ENCODE results near the gene PTDSS2. TPM values are rescaled to one million over a fixed set of nuclear protein-coding genes. Genes with fewer than 3 reads are reported as not detected.

The PTDSS2 gene
- total and polyA plus RNA-seq, 5 donors, result 30.2 to 33.3 (median 30.9) TPM

- intact Hi-C loops (cut with DNase I), result no loop called here
- no peaks in the 10 kb centered on the region for H3K27me3 ChIP-seq (ENCODE audit: control insufficient read depth, insufficient read depth)
- WGBS, result 85% methylated on average over 39 of the region's 39 CpGs
- no peak overlapping the region for H3K4me3 ChIP-seq (ENCODE audit: low read length)
- peak overlapping the region; percentile 70 for H3K27ac ChIP-seq (ENCODE audit: low read length)
- DNase-seq, result peak in 2 of 3 donors; percentile 57 to 73
- no peak for ATAC-seq
- peaks cover 2% of the 10 kb centered on the region for H3K4me1 ChIP-seq (ENCODE audit: control insufficient read depth, insufficient read depth, low read length)
- no peaks in the 10 kb centered on the region for H3K9me3 ChIP-seq (ENCODE audit: control insufficient read depth, low read length)
These were observed 48.5 kb downstream of the PTDSS2 start for GRCh38 chr11:498297-499181.

DNA sequence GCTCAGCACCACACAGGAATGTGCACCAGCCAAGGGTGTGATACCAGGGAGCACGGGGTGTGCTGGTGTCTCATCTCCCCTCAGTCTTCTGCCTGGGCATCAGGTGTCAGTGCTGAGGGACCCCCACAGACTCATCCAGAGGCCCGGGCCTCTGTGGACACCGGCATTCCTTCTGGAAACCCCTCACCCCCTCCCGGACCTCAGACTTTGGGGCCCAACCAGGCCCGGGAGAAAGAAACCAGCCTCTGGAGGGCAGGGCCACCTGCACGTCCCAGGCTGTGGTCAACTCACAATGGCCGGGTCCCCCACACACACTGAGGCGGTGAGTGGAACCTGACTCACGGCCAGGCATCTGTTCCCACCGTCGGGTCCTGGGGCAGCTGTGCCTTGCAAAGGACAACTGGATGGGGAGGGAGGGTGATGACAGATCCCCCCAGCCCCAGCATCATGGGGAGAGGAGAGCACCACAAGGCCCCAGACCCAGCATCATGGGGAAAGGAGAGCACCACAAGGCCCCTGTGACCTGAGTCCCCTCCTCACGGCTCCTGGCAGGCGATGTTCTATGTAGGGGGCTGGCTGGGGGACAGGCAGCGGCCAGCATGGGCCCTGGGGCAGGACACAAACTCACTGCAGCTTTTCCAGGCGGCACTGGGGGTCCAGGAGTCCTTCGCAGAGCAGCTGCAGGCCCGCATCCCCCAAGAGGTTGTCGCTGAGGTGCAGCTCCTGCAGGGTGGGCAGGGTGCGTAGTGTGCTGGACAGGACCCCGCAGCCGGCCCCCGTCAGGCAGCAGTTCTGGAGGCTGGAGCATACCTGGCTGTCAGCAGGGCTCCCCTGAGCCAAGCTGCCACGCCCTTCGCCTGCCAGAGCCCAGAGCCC lies 49.4 kb downstream of the PTDSS2 start:
- Histone ChIP-seq H3K27me3 (ENCODE audit: control insufficient read depth, insufficient read depth) (no peaks in the 10 kb centered on the region), H3K9me3 (ENCODE audit: control insufficient read depth, low read length) (no peaks in the 10 kb centered on the region), H3K27ac (ENCODE audit: low read length) (no peak overlapping the region), H3K4me1 (ENCODE audit: control insufficient read depth, insufficient read depth, low read length) (peaks cover 2% of the 10 kb centered on the region), H3K4me3 (ENCODE audit: low read length) (no peak overlapping the region)
- ATAC-seq, result no peak
- intact Hi-C loops (cut with DNase I), result loop anchor here in 1 of 4 donors (5.0 kb wide), 1 partner anchor 47 kb away; the partner anchor contains the start of gene PTDSS2
- 84% methylated on average over 24 of the region's 24 CpGs for WGBS
- peak in 2 of 3 donors; percentile 49 to 62 for DNase-seq

DNA sequence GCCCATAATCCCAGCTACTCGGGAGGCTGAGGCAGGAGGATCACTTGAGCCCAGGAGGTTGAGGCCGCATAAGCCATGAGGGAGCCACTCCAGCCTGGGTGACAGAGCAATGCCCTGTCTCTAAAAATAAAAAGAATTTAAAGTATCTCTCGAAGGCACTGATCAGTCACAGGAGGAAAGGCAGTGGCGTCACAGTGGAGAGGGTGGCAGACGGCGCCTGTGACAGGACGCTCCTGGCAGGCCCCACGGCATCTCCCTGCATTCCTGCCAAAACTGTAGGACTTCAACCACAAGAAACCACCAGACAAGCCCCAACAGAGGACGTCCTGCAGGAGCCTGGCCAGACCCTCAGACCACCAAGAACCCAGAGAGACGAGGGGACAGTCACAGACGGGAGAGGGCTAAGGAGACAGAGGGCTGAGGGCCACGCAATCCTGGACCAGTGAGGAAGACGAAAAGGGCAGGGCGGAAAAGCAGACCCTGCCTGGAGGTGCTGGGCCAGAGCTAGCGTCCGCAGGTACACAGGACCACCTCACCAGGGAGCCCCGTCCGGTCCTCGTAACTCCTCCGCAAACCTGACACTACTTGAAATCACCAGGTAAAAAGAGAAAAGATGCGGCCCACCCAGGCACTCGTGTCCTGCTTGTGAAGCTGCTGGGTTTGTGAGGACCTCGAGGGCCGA lies 51.1 kb downstream of the PTDSS2 start:
- no peak overlapping the region for H3K4me3 ChIP-seq (ENCODE audit: low read length)
- no peaks in the 10 kb centered on the region for H3K9me3 ChIP-seq (ENCODE audit: control insufficient read depth, low read length)
- H3K27ac ChIP-seq (ENCODE audit: low read length), result peak overlapping the region; percentile 76
- ATAC-seq (peak; percentile 2 to 5), DNase-seq (peak in 2 of 3 donors; percentile 78 to 80)
- intact Hi-C loops (cut with DNase I), result loop anchor here in 1 of 4 donors (5.0 kb wide), 1 partner anchor 49 kb away; the partner anchor contains the start of gene PTDSS2
- 82% methylated on average over 24 of the region's 24 CpGs for WGBS
- no peaks in the 10 kb centered on the region for H3K27me3 ChIP-seq (ENCODE audit: control insufficient read depth, insufficient read depth)
- peaks cover 4% of the 10 kb centered on the region for H3K4me1 ChIP-seq (ENCODE audit: control insufficient read depth, insufficient read depth, low read length)

GRCh38 chr11:501683-502287 lies 51.7 kb downstream of the PTDSS2 start:
- intact Hi-C loops (cut with DNase I), result loop anchor here in 1 of 4 donors (5.0 kb wide), 1 partner anchor 49 kb away; the partner anchor contains the start of gene PTDSS2
- Histone ChIP-seq H3K27ac (ENCODE audit: low read length) (peak overlapping the region; percentile 76), H3K9me3 (ENCODE audit: control insufficient read depth, low read length) (no peaks in the 10 kb centered on the region), H3K4me3 (ENCODE audit: low read length) (no peak overlapping the region), H3K27me3 (ENCODE audit: control insufficient read depth, insufficient read depth) (no peaks in the 10 kb centered on the region), H3K4me1 (ENCODE audit: control insufficient read depth, insufficient read depth, low read length) (peaks cover 4% of the 10 kb centered on the region)
- WGBS, result 80% methylated on average over 19 of the region's 19 CpGs
- DNase-seq (peak in 2 of 3 donors; percentile 56 to 63), ATAC-seq (no peak)

- no peak overlapping the region for H3K4me3 ChIP-seq (ENCODE audit: low read length)
- no peak for ATAC-seq
- 71% methylated on average over 10 of the region's 10 CpGs for WGBS
- H3K27me3 ChIP-seq (ENCODE audit: control insufficient read depth, insufficient read depth), result no peaks in the 10 kb centered on the region
- peaks cover 4% of the 10 kb centered on the region for H3K4me1 ChIP-seq (ENCODE audit: control insufficient read depth, insufficient read depth, low read length)
- no peaks in the 10 kb centered on the region for H3K9me3 ChIP-seq (ENCODE audit: control insufficient read depth, low read length)
- H3K27ac ChIP-seq (ENCODE audit: low read length), result peak overlapping the region; percentile 38
- intact Hi-C loops (cut with DNase I), result loop anchor here in 1 of 4 donors (5.0 kb wide), 1 partner anchor 50 kb away; the partner anchor contains the start of gene PTDSS2
- DNase-seq, result peak in 2 of 3 donors; percentile 62 to 67
These were observed 52.5 kb downstream of the PTDSS2 start for GRCh38 chr11:502288-503178.

DNA sequence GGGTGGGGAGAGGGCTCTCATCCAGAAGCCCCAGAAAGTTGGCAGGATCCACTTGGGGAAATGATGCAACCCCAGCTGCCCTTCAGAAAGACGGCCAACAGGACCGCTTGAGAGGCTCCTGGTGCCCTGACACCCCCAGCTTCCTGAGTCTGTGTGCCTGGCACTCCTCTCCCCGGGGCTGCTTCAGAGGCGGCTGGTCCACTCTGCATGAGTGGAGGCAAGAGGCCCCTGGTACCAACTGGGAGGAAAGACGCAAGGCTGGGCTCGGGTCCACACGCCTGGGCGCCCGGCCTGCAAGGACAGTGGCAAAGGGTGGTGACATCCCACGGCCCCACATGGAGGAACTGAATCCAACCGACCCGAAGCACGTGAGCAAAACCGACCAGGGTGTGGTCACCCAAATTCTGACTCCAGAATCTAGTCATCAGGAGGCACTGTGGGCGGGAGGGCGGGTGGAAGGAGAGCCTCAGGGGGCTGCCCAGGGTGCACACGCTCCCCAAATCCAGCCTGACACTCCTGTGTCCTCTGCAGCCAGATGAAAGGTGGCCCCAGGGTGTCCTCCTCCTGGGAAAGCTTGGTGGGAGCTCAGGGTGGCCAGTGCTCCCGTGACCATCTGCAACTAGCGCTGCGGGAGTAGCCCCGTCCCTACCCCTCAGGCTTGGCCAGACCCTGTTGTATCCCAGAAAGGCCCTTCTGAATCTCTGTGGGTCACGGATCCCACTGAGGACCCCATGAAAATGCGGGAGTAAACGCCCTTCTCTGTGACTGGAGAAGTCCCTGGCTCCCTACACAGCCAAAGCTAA lies 53.3 kb downstream of the PTDSS2 start:
- intact Hi-C loops (cut with DNase I), result loop anchor here in 1 of 4 donors (5.0 kb wide), 1 partner anchor 51 kb away; the partner anchor contains the start of gene PTDSS2
- H3K27me3 ChIP-seq (ENCODE audit: control insufficient read depth, insufficient read depth), result no peaks in the 10 kb centered on the region
- H3K27ac ChIP-seq (ENCODE audit: low read length), result peak overlapping the region; percentile 87
- peak overlapping the region; percentile 72 for H3K4me3 ChIP-seq (ENCODE audit: low read length)
- peaks cover 4% of the 10 kb centered on the region for H3K4me1 ChIP-seq (ENCODE audit: control insufficient read depth, insufficient read depth, low read length)
- ATAC-seq (no peak), DNase-seq (peak; percentile 72 to 86 (median 85))
- H3K9me3 ChIP-seq (ENCODE audit: control insufficient read depth, low read length), result no peaks in the 10 kb centered on the region
- 45% methylated on average over 24 of the region's 24 CpGs for WGBS

- ATAC-seq (peak in 1 of 2 donors; percentile 6), DNase-seq (peak; percentile 61 to 83 (median 82))
- Histone ChIP-seq H3K4me3 (ENCODE audit: low read length) (peak overlapping the region; percentile 72), H3K27ac (ENCODE audit: low read length) (peak overlapping the region; percentile 87), H3K27me3 (ENCODE audit: control insufficient read depth, insufficient read depth) (no peaks in the 10 kb centered on the region), H3K4me1 (ENCODE audit: control insufficient read depth, insufficient read depth, low read length) (peaks cover 4% of the 10 kb centered on the region), H3K9me3 (ENCODE audit: control insufficient read depth, low read length) (no peaks in the 10 kb centered on the region)
- intact Hi-C loops (cut with DNase I), result loop anchor here in 1 of 4 donors (5.0 kb wide), 1 partner anchor 52 kb away; the partner anchor contains the start of gene PTDSS2
- WGBS, result 4% methylated on average over 72 of the region's 72 CpGs
These were observed 54.2 kb downstream of the PTDSS2 start for GRCh38 chr11:504053-504993.

DNA sequence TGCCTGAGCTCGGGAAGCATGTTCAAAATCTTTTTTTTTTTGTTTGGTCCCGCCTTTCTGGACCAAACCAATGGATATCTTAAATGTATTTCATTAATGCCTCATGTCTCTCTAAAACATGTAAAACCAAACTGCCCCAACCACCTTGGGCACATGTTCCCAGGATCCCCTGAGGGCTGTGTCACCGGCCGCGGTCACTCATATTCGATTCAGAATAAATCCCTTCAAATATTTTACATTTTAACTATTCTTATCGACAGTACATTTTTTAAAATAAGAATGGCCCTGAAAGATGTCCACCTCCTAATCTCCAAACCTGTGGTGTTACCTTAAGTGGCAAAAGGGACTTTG lies 54.9 kb downstream of the PTDSS2 start:
- Histone ChIP-seq H3K4me1 (ENCODE audit: control insufficient read depth, insufficient read depth, low read length) (peaks cover 4% of the 10 kb centered on the region), H3K27ac (ENCODE audit: low read length) (peak overlapping the region; percentile 87)
- WGBS, result 55% methylated on average over 7 of the region's 7 CpGs

More for the DNA sequence above, 54.9 kb downstream of the PTDSS2 start:
- DNase-seq (no peak), ATAC-seq (no peak)
- intact Hi-C loops (cut with DNase I), result loop anchor here in 1 of 4 donors (5.0 kb wide), 1 partner anchor 53 kb away; the partner anchor contains the start of gene PTDSS2
- Histone ChIP-seq H3K27me3 (ENCODE audit: control insufficient read depth, insufficient read depth) (no peaks in the 10 kb centered on the region), H3K4me3 (ENCODE audit: low read length) (peak overlapping the region; percentile 72), H3K9me3 (ENCODE audit: control insufficient read depth, low read length) (no peaks in the 10 kb centered on the region)

All from right cardiac atrium (tissue), 5 donors.